ENCODE data around the gene TCEANC.

TCEANC gene

DNA sequence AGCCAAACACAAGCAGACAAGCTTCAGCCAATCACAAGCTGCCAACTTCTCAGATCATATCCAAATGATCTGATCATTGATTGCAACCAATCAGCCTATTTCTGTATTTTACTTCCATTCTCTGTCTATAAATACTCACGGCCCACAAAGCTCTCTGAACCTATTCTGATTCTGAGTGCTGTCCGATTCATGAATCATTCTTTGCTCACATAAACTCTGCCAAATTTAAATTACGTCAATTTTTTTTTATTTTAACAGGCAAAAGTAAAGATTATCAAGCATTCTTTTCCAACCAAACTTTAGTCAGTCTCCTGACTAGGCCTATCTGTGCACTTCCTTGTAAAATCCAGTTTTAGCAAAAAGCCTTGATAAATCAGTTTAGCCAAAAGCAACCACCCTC is 1.8 kb upstream of the TCEANC start:
- TF ChIP-seq, protein P1, sequence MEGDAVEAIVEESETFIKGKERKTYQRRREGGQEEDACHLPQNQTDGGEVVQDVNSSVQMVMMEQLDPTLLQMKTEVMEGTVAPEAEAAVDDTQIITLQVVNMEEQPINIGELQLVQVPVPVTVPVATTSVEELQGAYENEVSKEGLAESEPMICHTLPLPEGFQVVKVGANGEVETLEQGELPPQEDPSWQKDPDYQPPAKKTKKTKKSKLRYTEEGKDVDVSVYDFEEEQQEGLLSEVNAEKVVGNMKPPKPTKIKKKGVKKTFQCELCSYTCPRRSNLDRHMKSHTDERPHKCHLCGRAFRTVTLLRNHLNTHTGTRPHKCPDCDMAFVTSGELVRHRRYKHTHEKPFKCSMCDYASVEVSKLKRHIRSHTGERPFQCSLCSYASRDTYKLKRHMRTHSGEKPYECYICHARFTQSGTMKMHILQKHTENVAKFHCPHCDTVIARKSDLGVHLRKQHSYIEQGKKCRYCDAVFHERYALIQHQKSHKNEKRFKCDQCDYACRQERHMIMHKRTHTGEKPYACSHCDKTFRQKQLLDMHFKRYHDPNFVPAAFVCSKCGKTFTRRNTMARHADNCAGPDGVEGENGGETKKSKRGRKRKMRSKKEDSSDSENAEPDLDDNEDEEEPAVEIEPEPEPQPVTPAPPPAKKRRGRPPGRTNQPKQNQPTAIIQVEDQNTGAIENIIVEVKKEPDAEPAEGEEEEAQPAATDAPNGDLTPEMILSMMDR (IDR thresholded peaks at IDR 0.05; ENCODE audit: low read depth, low read length), result no peak
- Histone ChIP-seq H3K9me3 (ENCODE audit: severe bottlenecking) (no peaks in the 10 kb centered on the region), H3K27me3 (ENCODE audit: insufficient read depth, low read depth, severe bottlenecking) (peaks cover 14% of the 10 kb centered on the region), H3K36me3 (no peaks in the 10 kb centered on the region), H3K4me3 (ENCODE audit: low read depth, low read length) (no peak overlapping the region), H3K27ac (no peak overlapping the region)
- DNase-seq, result no peak

DNA sequence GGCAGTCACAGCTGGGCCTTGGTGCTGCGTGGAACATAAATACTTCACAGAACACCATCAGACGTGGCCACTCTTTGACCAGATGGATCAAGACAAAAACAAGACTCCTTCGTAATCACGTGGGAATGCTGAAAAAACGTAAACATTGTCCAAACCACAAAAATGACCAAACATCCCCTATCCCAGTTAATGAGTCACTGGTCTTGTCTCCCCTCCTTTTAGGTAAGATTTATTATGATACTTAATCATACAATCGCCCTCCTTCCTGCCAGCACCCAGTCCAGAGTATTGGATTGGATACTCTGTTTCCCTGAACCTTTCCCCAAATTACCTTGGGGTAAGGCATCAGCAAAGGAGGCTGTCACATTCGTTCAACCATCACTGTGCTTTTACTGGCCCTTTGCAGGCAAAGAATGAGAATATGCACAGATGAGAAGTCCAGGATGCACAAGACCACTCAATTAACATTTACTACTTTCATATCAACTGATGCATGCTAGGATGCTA is 601 bp upstream of the TCEANC start:
- Histone ChIP-seq H3K27me3 (ENCODE audit: insufficient read depth, low read depth, severe bottlenecking) (peaks cover 14% of the 10 kb centered on the region), H3K4me3 (ENCODE audit: low read depth, low read length) (peak overlapping the region; percentile 77), H3K36me3 (no peaks in the 10 kb centered on the region), H3K9me3 (ENCODE audit: severe bottlenecking) (no peaks in the 10 kb centered on the region), H3K27ac (no peak overlapping the region)
- TF ChIP-seq, protein P1 (IDR thresholded peaks at IDR 0.05; ENCODE audit: low read depth, low read length), result no peak
- DNase-seq, result no peak

DNA sequence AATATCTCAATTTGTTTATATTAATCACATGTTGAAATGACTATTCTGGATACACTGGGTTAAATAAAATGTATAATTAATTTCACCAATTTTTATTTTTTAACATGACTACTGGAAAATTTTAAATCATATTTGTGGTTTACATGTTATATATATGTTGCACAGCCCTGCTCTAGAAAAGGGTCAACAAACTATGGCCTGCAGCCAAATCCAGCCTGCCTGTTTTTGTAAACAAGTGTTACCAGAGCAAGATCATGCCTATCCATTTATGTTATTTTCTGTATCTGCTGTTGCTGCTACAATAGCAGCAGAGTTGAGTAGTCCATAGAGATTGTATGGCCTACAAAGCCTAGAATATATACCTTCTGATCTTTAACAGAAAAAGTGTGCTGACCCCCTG is 1.2 kb downstream of the TCEANC start:
- no peaks in the 10 kb centered on the region for H3K36me3 ChIP-seq
- H3K27ac ChIP-seq, result no peak overlapping the region
- TF ChIP-seq, protein P1 (IDR thresholded peaks at IDR 0.05; ENCODE audit: low read depth, low read length), result no peak
- peaks cover 11% of the 10 kb centered on the region for H3K27me3 ChIP-seq (ENCODE audit: insufficient read depth, low read depth, severe bottlenecking)
- no peak for DNase-seq
- H3K4me3 ChIP-seq (ENCODE audit: low read depth, low read length), result peak overlapping the region; percentile 77
- H3K9me3 ChIP-seq (ENCODE audit: severe bottlenecking), result no peaks in the 10 kb centered on the region

DNA sequence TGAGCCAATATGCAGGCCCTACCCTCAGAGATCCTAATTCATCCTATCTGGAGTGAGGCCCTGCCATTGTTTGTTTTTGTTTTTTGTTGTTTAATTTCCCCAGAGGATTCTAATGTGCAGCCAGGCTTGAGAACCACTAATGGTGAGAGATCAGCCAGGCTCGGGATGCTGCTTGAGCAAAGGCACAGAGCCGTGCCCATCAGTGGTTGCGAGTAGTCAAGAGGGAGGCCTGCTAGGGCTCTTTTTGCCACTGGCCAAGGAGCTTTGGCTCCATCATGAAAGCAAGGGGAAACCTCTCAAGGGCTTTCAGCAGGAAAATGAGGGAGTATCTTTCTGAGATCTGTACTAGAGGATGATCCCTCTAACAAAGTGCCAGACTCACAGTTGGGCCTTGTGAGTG is 2.7 kb downstream of the TCEANC start:
- no peak overlapping the region for H3K27ac ChIP-seq
- DNase-seq, result no peak

DNA sequence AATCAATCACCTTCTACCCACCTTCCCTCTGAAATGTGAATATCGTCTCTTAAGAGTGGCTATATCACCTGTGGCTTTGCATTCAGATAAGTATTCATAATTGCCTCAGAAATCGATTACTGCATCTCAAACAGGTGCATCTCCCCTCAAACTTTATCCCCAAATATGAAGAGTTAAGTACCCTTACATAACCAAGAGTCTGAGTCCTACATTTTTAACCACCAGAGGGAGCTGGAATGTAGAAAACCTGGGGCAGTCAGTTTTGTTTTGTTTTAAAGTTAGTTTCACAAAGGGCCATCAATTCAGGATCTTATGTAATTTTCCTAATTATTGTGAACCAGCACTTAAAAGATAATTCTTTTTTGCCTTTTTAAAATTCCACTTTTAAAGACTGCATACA is 5.7 kb downstream of the TCEANC start:
- Histone ChIP-seq H3K27ac (no peak overlapping the region), H3K27me3 (ENCODE audit: insufficient read depth, low read depth, severe bottlenecking) (no peaks in the 10 kb centered on the region), H3K36me3 (peaks cover 2% of the 10 kb centered on the region; the same call in 1 of the 2 replicates), H3K9me3 (ENCODE audit: severe bottlenecking) (no peaks in the 10 kb centered on the region), H3K4me3 (ENCODE audit: low read depth, low read length) (no peak overlapping the region)
- DNase-seq, result no peak
- TF ChIP-seq, protein P1 (IDR thresholded peaks at IDR 0.05; ENCODE audit: low read depth, low read length), result peak; percentile 43

More for the DNA sequence above, 2.7 kb downstream of the TCEANC start:
- Histone ChIP-seq H3K36me3 (no peaks in the 10 kb centered on the region), H3K9me3 (ENCODE audit: severe bottlenecking) (no peaks in the 10 kb centered on the region), H3K27me3 (ENCODE audit: insufficient read depth, low read depth, severe bottlenecking) (peaks cover 6% of the 10 kb centered on the region), H3K4me3 (ENCODE audit: low read depth, low read length) (no peak overlapping the region)
- TF ChIP-seq, protein P1 (IDR thresholded peaks at IDR 0.05; ENCODE audit: low read depth, low read length), result no peak

DNA sequence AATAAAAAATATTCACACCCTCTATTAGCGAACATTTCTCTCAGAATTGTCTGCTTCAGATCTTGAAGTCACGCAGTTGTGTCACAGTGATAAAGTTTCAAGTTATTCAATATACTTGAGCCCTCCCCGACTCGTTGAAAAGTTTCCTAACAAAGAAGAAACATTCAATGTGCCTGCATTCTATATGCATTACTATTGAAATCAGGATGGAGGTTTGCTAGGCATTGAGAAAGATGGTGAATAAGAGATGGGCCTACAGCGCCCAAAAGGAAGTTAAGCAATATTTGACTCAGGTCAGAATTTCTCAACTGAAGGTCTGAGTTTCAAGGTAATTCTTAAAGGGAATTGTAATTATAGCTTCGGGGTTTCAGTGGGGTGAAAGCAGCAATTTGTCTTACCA is 6.1 kb downstream of the TCEANC start:
- TF ChIP-seq, protein P1 (IDR thresholded peaks at IDR 0.05; ENCODE audit: low read depth, low read length), result no peak
- DNase-seq, result no peak
- no peak overlapping the region for H3K27ac ChIP-seq
- no peaks in the 10 kb centered on the region for H3K27me3 ChIP-seq (ENCODE audit: insufficient read depth, low read depth, severe bottlenecking)
- H3K9me3 ChIP-seq (ENCODE audit: severe bottlenecking), result no peaks in the 10 kb centered on the region
- peaks cover 2% of the 10 kb centered on the region; the same call in 1 of the 2 replicates for H3K36me3 ChIP-seq
- H3K4me3 ChIP-seq (ENCODE audit: low read depth, low read length), result no peak overlapping the region

Measured in WERI-Rb-1 (cell line).